ENCODE data around the gene LMNA.
A peak's percentile ranks its signal among the peaks of the same experiment; 100 is the strongest.
"Not testable (repeated sequence)": the region's sequence is repeated elsewhere in the genome, so short reads cannot be mapped to it uniquely, and the experiment has no call there.

The LMNA gene

GRCh38 chr1:156114101-156114918 lies at the start of gene LMNA:
TSS of gene LMNA (plus strand) at chr1:156114711. CDS start at chr1:156114919, 208 bp downstream.
- DNase-seq = peak; percentile 86

GRCh38 chr1:156065212-156065611 lies 49.3 kb upstream of the LMNA start:
- DNase-seq = no peak

- no peak for DNase-seq
These were observed 48.6 kb upstream of the LMNA start for GRCh38 chr1:156065871-156066270.

- no peak for DNase-seq
These were observed 47.2 kb upstream of the LMNA start for GRCh38 chr1:156067262-156067661.

GRCh38 chr1:156069490-156070455 lies 44.7 kb upstream of the LMNA start:
- DNase-seq = no peak

GRCh38 chr1:156070548-156070947 lies 44.0 kb upstream of the LMNA start:
- peak; percentile 54 for DNase-seq

- DNase-seq = not testable (repeated sequence)
These were observed 43.1 kb upstream of the LMNA start for GRCh38 chr1:156071332-156071816.

GRCh38 chr1:156072251-156072650 lies 42.3 kb upstream of the LMNA start:
- no peak for DNase-seq

GRCh38 chr1:156073110-156073687 lies 41.3 kb upstream of the LMNA start:
- no peak for DNase-seq

- DNase-seq = peak; percentile 95
These were observed 40.8 kb upstream of the LMNA start for GRCh38 chr1:156073740-156074139.

GRCh38 chr1:156074661-156075060 lies 39.9 kb upstream of the LMNA start:
- DNase-seq = peak; percentile 71

GRCh38 chr1:156075162-156075561 lies 39.3 kb upstream of the LMNA start:
- DNase-seq = peak; percentile 57

- DNase-seq = peak; percentile 71
These were observed 38.7 kb upstream of the LMNA start for GRCh38 chr1:156075775-156076204.

- DNase-seq = no peak
These were observed 37.7 kb upstream of the LMNA start for GRCh38 chr1:156076609-156077429.

GRCh38 chr1:156077430-156077760 lies 37.1 kb upstream of the LMNA start:
- DNase-seq = no peak

- DNase-seq = no peak
These were observed 35.8 kb upstream of the LMNA start for GRCh38 chr1:156078728-156079127.

- no peak for DNase-seq
These were observed 34.7 kb upstream of the LMNA start for GRCh38 chr1:156079762-156080161.

- DNase-seq = no peak
These were observed 34.2 kb upstream of the LMNA start for GRCh38 chr1:156080241-156080862.

- no peak for DNase-seq
These were observed 33.7 kb upstream of the LMNA start for GRCh38 chr1:156080863-156081179.

GRCh38 chr1:156081180-156081916 lies 33.2 kb upstream of the LMNA start:
- peak; percentile 58 for DNase-seq

- DNase-seq = peak; percentile 82
These were observed 32.6 kb upstream of the LMNA start for GRCh38 chr1:156081917-156082308.
